ENCODE measurements around the gene CLDND2. TPM values are rescaled to one million over a fixed set of nuclear protein-coding genes. Genes with fewer than 3 reads are reported as not detected.

CLDND2 gene
- total RNA-seq, 1 experiment from 2014 or later, result 0.79 TPM

DNA sequence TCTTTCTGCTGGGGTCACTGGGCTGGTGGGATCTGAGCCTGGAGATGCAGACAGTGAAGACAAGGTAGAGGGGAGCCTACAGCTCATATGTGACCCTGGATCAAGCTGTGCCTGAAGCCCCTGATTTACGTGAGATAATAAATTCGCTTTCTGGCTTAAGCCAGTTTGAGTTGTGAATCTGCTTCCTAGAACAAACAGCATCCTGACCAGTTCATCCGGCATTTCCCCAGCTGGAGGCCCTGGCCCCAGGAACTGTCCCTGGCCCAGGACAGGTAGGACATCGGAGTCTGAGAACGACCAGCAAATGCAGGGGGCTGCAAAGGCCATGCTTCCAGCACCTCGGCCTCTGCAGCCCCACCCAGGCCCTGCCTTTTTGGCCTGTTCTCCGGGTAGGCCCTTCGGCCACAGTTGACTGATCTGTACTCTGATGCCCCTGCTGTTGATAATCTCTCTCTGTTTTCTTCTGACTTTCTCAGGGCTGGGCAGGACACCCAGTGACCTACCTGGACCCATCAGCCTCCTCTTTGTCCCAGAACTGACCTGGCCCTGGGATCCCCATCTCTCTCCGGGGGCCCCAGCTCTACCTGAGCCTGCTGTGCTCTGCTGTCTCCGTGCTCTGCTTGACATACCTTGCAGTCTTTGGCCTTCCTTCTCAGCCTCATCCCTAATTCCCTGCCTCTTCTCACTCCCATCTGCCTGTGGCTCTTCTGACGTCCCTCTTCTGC, 17.4 kb downstream of the CLDND2 start:
- intact Hi-C loops (cut with micrococcal nuclease), result no loop called here
- H3K36me3 Mint-ChIP-seq (ENCODE audit: insufficient read depth, unreplicated experiment), result peaks cover 26% of the 10 kb centered on the region
- TF ChIP-seq, protein P1, sequence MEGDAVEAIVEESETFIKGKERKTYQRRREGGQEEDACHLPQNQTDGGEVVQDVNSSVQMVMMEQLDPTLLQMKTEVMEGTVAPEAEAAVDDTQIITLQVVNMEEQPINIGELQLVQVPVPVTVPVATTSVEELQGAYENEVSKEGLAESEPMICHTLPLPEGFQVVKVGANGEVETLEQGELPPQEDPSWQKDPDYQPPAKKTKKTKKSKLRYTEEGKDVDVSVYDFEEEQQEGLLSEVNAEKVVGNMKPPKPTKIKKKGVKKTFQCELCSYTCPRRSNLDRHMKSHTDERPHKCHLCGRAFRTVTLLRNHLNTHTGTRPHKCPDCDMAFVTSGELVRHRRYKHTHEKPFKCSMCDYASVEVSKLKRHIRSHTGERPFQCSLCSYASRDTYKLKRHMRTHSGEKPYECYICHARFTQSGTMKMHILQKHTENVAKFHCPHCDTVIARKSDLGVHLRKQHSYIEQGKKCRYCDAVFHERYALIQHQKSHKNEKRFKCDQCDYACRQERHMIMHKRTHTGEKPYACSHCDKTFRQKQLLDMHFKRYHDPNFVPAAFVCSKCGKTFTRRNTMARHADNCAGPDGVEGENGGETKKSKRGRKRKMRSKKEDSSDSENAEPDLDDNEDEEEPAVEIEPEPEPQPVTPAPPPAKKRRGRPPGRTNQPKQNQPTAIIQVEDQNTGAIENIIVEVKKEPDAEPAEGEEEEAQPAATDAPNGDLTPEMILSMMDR (IDR thresholded peaks at IDR 0.05; ENCODE audit: unreplicated experiment), result no peak
- H3K27me3 Mint-ChIP-seq (ENCODE audit: insufficient read depth, unreplicated experiment), result no peaks in the 10 kb centered on the region
- H3K9me3 Mint-ChIP-seq (ENCODE audit: unreplicated experiment), result no peaks in the 10 kb centered on the region
- peak overlapping the region; percentile 61 for H3K27ac Mint-ChIP-seq (ENCODE audit: low read depth, unreplicated experiment)
- POLR2A ChIA-PET, result interaction anchor here (1.4 to 2.6 kb wide), 3 partner anchors 8 to 16 kb away, joined by 5 to 9 read pairs (median 8); partner anchors contain the start of gene ETFB
- no peak overlapping the region for H3K4me3 Mint-ChIP-seq (ENCODE audit: unreplicated experiment)
- H3K4me1 Mint-ChIP-seq (ENCODE audit: insufficient read depth, unreplicated experiment), result no peaks in the 10 kb centered on the region
- no TSS peak for BruUV-seq (replicated peaks)
- no peak for DNase-seq (ENCODE audit: unreplicated experiment)
- CTCF ChIA-PET, result interaction anchor here (1.1 kb wide), 1 partner anchor 8 kb away, joined by 4 read pairs; no protein-coding TSS in a partner anchor

DNA sequence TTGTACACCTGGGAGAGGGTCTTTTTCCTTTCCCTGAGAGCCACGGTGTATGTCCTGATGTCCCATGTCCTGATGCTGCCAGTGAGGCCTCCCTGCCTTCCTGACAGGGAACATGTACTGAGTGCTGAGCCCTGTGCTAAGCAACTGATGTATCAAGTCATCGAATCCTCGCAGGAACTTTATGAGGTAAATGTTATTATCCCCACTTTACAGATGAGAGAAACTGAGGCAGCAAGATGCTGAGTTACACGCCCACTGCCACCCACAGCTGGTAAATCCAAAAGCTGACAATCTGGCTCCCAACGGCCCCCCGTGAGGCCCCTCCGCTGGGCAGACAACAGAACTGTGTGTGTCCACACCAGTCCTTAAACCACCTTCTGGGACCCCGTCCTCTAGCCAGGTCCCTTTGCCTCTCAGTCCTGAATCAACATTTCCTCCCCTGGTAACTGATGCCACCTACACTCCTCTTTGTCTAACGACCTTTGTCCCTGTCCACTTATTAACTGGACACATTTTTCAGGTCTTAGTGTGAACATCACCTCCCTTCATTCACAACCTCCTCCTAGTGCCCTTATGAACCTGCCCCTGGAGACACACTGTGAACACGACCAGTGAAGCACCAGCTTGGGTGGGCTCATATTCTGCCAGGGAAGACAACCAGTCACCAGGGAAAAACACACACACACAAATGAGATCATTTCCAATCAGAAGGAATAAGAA, 21.4 kb downstream of the CLDND2 start:
- Mint-ChIP-seq H3K9me3 (ENCODE audit: unreplicated experiment) (no peaks in the 10 kb centered on the region), H3K4me3 (ENCODE audit: unreplicated experiment) (no peak overlapping the region), H3K36me3 (ENCODE audit: insufficient read depth, unreplicated experiment) (peaks cover 22% of the 10 kb centered on the region), H3K4me1 (ENCODE audit: insufficient read depth, unreplicated experiment) (no peaks in the 10 kb centered on the region), H3K27me3 (ENCODE audit: insufficient read depth, unreplicated experiment) (no peaks in the 10 kb centered on the region), H3K27ac (ENCODE audit: low read depth, unreplicated experiment) (no peak overlapping the region)
- CTCF ChIA-PET, result interaction anchor here (0.6 to 1.2 kb wide), 3 partner anchors 50 to 1311 kb away, joined by 3 to 5 read pairs (median 4); no protein-coding TSS in a partner anchor
- DNase-seq (ENCODE audit: unreplicated experiment), result no peak
- BruUV-seq (replicated peaks), result no TSS peak
- TF ChIP-seq, protein P1 (IDR thresholded peaks at IDR 0.05; ENCODE audit: unreplicated experiment), result no peak
- POLR2A ChIA-PET, result no interaction called here
- intact Hi-C loops (cut with micrococcal nuclease), result no loop called here

DNA sequence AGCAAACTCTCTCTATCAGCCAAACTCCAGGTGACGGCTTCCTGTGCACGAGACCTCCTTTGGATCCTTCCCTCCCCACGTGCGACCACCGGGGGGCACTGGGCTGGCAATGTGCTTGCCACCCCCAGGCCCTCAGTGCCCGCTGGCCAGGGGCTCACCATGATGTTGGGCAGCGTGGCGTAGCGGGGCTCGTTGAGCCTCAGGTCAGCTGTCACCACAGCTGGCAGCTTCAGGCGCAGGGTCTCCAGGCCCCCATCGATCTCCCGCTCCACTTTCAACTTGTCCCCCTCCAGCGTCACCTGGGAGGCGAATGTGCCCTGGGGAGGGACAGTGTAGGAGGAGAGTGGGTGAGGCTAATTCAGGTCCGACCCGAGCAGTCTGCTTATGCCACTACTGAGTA, 22.1 kb downstream of the CLDND2 start:
- Mint-ChIP-seq H3K27ac (ENCODE audit: low read depth, unreplicated experiment) (no peak overlapping the region), H3K27me3 (ENCODE audit: insufficient read depth, unreplicated experiment) (no peaks in the 10 kb centered on the region), H3K9me3 (ENCODE audit: unreplicated experiment) (no peaks in the 10 kb centered on the region), H3K36me3 (ENCODE audit: insufficient read depth, unreplicated experiment) (peaks cover 22% of the 10 kb centered on the region), H3K4me1 (ENCODE audit: insufficient read depth, unreplicated experiment) (no peaks in the 10 kb centered on the region), H3K4me3 (ENCODE audit: unreplicated experiment) (no peak overlapping the region)
- no TSS peak for BruUV-seq (replicated peaks)
- DNase-seq (ENCODE audit: unreplicated experiment), result no peak
- TF ChIP-seq, protein P1 (IDR thresholded peaks at IDR 0.05; ENCODE audit: unreplicated experiment), result no peak
- intact Hi-C loops (cut with micrococcal nuclease), result no loop called here
- ChIA-PET POLR2A (no interaction called here), CTCF (interaction anchor here (1.1 kb wide), 1 partner anchor 378 kb away, joined by 3 read pairs; no protein-coding TSS in a partner anchor)

DNA sequence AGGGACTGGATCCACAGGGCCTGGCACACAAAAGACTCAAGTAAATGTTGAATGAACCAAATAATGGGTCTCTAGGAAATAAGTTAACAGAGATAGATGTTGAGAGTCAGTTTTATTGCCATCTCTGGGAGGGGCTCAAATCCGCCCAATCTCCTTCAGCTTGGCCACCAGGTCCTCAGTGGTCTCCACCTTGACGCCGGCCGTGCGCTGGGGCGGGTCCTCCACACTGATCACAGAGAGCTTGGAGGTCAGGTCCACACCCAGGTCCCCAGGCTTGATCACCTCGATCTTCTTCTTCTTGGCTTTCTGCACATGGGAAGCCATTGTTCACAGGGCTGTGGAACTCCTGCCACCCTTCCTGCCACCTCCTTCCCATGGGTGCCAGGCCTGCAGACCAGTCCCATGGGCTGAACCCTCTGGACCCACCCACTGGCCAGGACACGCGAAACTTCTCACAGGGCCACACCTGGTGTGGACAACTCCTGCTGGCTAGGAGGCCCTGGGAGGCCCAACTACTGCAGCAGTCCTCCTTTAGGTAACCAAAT, 23.7 kb downstream of the CLDND2 start:
- Mint-ChIP-seq H3K27ac (ENCODE audit: low read depth, unreplicated experiment) (no peak overlapping the region), H3K36me3 (ENCODE audit: insufficient read depth, unreplicated experiment) (peaks cover 14% of the 10 kb centered on the region), H3K4me3 (ENCODE audit: unreplicated experiment) (no peak overlapping the region), H3K9me3 (ENCODE audit: unreplicated experiment) (no peaks in the 10 kb centered on the region), H3K27me3 (ENCODE audit: insufficient read depth, unreplicated experiment) (no peaks in the 10 kb centered on the region), H3K4me1 (ENCODE audit: insufficient read depth, unreplicated experiment) (peaks cover 5% of the 10 kb centered on the region)
- no peak for DNase-seq (ENCODE audit: unreplicated experiment)
- no TSS peak for BruUV-seq (replicated peaks)
- CTCF ChIA-PET, result interaction anchor here (1.2 kb wide), 1 partner anchor 21 kb away, joined by 3 read pairs; the partner anchor contains the start of gene ETFB
- TF ChIP-seq, protein P1 (IDR thresholded peaks at IDR 0.05; ENCODE audit: unreplicated experiment), result no peak
- intact Hi-C loops (cut with micrococcal nuclease), result no loop called here
- POLR2A ChIA-PET, result interaction anchor here (1.5 kb wide), 1 partner anchor 20 kb away, joined by 4 read pairs; no protein-coding TSS in a partner anchor

All from MCF 10A (cell line).